IPS-20b (cell line): ENCODE measurements around the gene EIF5.
A peak's percentile ranks its signal among the peaks of the same experiment; 100 is the strongest.

Source experiments
- H3K27ac ChIP-seq: one replicate; pipeline ENCODE4 v1.5.1; 2013; ENCODE audit warnings: low read length
- H3K27me3 ChIP-seq: 2 replicates; pipeline ENCODE4 v1.6.1; 2013; ENCODE audit warnings: mild to moderate bottlenecking, low read length, inconsistent platforms; ENCODE audit not compliant: insufficient read depth
- H3K36me3 ChIP-seq: 2 replicates; pipeline ENCODE4 v1.6.1; 2013; ENCODE audit warnings: low read depth, mild to moderate bottlenecking, inconsistent platforms, low read length, moderate library complexity; ENCODE audit not compliant: insufficient read depth
- H3K4me1 ChIP-seq: 2 replicates; pipeline ENCODE4 v1.6.1; 2013; ENCODE audit warnings: mild to moderate bottlenecking, control low read depth, inconsistent platforms, low read length, moderate library complexity; ENCODE audit not compliant: insufficient read depth
- H3K4me3 ChIP-seq: 2 replicates; pipeline ENCODE4 v1.5.1; 2013; ENCODE audit warnings: mild to moderate bottlenecking, low read length, inconsistent platforms
- H3K9ac ChIP-seq: 2 replicates; pipeline ENCODE4 v1.6.1; 2013; ENCODE audit warnings: low read depth, mild to moderate bottlenecking, inconsistent platforms, low read length, moderate library complexity
- H3K9me3 ChIP-seq: 2 replicates; pipeline ENCODE4 v1.6.1; 2013; ENCODE audit warnings: mild to moderate bottlenecking, low read depth, low read length, inconsistent platforms; ENCODE audit not compliant: insufficient read depth

Gene EIF5

GRCh38 chr14:103382376-103382775, 48.3 kb downstream of the EIF5 start:
- Histone ChIP-seq H3K4me1 (peaks cover 8% of the 10 kb centered on the region; the same call in 1 of the 2 replicates), H3K36me3 (no peaks in the 10 kb centered on the region), H3K4me3 (no peak overlapping the region), H3K9me3 (no peaks in the 10 kb centered on the region), H3K9ac (no peak overlapping the region), H3K27ac (no peak overlapping the region), H3K27me3 (peaks cover 20% of the 10 kb centered on the region)

DNA sequence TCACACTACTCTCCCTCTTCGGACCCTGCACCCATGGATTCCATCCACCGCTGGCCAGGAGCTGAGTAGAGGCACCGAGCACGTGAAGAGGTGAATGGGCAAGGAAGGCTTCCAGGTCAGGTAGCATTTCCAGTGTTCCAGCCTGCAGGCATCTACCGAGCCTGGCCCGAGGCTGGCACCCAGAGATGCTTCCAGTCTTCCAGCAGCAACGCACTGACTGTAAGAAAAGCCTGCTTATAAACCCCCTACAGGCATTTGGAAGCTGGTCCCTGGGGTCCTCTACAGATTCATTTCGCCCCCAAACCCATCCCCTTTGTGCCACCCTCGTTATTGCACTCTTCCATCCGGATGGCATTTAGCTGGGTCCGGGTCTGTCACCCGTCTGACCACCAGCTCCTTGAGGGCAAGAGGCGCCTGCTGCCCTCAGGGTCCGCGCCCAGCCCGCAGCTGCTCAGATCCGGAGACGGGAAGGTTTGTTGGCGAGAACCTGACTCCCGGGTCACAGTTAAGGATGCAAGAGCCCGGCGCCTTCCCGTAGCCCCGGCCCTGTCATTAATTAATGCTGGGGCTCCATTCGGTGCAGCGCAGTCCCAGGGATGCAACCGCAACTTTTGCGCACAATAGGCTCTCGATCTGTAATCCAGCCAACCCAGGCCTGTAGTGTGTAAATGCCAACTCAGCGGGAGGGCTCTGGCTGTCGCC, 50.6 kb downstream of the EIF5 start:
- Histone ChIP-seq H3K27ac (no peak overlapping the region), H3K9me3 (no peaks in the 10 kb centered on the region), H3K4me1 (peaks cover 8% of the 10 kb centered on the region; the same call in 1 of the 2 replicates), H3K27me3 (peaks cover 20% of the 10 kb centered on the region), H3K9ac (peak overlapping the region; percentile 73; the same call in 1 of the 2 replicates), H3K4me3 (peak overlapping the region; percentile 88), H3K36me3 (no peaks in the 10 kb centered on the region)

DNA sequence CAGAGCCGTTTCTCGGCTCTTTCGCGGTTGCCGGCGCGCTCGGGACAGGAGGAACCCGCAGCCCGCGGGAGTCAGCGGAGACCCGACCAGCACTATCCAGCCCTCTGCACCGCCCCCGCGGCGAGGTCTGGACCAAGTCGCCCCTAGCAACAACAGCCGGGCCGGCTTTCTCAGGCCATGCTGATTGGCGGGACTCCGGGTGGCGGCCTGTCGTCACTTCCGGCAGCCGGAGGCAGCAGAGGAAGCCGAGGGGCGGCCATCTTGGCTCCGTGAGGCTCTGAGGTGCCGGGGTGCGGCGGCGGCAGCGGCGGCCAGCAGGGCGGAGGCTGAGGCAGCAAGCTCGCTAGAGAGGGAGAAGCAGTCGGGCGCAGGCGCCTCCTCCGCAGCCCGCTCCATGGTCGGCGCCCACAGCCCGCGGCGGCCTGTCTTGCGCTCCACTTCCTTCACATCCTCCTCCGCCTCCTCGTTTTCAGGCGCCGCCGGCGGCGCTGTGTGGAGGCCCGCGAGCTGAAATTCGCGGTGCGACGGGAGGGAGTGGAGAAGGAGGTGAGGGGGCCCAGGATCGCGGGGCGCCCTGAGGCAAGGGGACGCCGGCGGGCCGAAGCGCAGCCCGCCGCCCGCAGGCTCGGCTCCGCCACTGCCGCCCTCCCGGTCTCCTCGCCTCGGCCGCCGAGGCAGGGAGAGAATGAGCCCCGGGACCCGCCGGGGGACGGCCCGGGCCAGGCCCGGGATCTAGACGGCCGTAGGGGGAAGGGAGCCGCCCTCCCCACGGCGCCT, 51.3 kb downstream of the EIF5 start, which contains the start of gene MARK3:
MARK3 (plus strand) TSS at position 264 of the 777 bp plus-strand sequence. CDS start 615 bp downstream, outside the sequence.
- Histone ChIP-seq H3K36me3 (no peaks in the 10 kb centered on the region), H3K9me3 (no peaks in the 10 kb centered on the region), H3K27me3 (peaks cover 20% of the 10 kb centered on the region), H3K4me1 (peaks cover 8% of the 10 kb centered on the region; the same call in 1 of the 2 replicates), H3K27ac (peak within 1 kb of the TSS; percentile 76), H3K4me3 (peak within 1 kb of the TSS; percentile 88), H3K9ac (peak within 1 kb of the TSS; percentile 92)

- peak overlapping the region; percentile 88 for H3K4me3 ChIP-seq
- no peak overlapping the region for H3K27ac ChIP-seq
- peaks cover 8% of the 10 kb centered on the region; the same call in 1 of the 2 replicates for H3K4me1 ChIP-seq
- no peaks in the 10 kb centered on the region for H3K9me3 ChIP-seq
- peak overlapping the region; percentile 92 for H3K9ac ChIP-seq
- peaks cover 20% of the 10 kb centered on the region for H3K27me3 ChIP-seq
- H3K36me3 ChIP-seq, result no peaks in the 10 kb centered on the region
These were observed 52.1 kb downstream of the EIF5 start for GRCh38 chr14:103385929-103386712.

- Histone ChIP-seq H3K36me3 (no peaks in the 10 kb centered on the region), H3K4me1 (peaks cover 8% of the 10 kb centered on the region; the same call in 1 of the 2 replicates), H3K9me3 (no peaks in the 10 kb centered on the region), H3K9ac (peak overlapping the region; percentile 92), H3K27me3 (peaks cover 16% of the 10 kb centered on the region), H3K27ac (no peak overlapping the region), H3K4me3 (peak overlapping the region; percentile 88)
These were observed 52.8 kb downstream of the EIF5 start for GRCh38 chr14:103386713-103387329.

DNA sequence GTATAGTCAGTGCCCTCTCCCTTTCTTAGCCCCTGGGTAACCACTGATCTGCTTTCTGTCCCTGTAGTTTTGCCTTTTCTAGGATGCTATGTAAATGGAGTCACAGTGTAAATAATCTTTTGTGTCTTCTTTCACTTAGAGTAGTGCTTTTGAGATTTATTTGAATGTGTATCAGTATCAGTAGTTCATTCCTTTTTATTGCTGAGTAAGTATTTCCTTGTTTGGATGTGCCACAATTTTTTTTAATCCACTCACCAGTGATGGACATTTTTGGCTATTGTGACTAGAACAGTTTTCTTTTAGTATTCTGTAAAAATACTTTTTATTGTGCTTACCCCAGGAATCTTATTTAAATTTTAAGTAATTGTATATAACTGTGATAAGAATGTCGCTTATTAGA, 54.6 kb downstream of the EIF5 start:
- H3K36me3 ChIP-seq, result no peaks in the 10 kb centered on the region
- H3K9ac ChIP-seq, result no peak overlapping the region
- H3K27me3 ChIP-seq, result peaks cover 11% of the 10 kb centered on the region
- H3K27ac ChIP-seq, result no peak overlapping the region
- no peak overlapping the region for H3K4me3 ChIP-seq
- peaks cover 8% of the 10 kb centered on the region; the same call in 1 of the 2 replicates for H3K4me1 ChIP-seq
- H3K9me3 ChIP-seq, result no peaks in the 10 kb centered on the region

DNA sequence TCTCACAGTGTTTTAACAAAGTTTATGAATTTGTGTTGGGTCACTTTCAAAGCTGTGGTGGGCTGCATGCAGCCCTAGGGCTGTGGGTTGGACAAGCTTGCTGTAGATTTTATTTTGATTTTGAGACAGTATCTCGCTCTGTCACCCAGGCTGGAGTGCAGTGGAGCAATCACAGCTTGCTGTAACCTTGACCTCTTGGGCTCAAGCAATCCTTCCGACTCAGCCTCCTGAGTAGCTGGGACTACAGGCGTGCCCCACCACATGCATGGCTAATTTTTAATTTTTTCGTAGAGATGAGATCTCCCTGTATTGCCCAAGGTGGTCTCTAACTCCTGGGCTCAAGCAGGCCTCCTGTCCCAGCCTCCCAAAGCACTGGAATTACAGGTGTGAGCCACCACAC, 56.6 kb downstream of the EIF5 start:
- no peaks in the 10 kb centered on the region for H3K27me3 ChIP-seq
- peaks cover 3% of the 10 kb centered on the region; the same call in 1 of the 2 replicates for H3K4me1 ChIP-seq
- no peak overlapping the region for H3K27ac ChIP-seq
- H3K9ac ChIP-seq, result no peak overlapping the region
- no peaks in the 10 kb centered on the region for H3K36me3 ChIP-seq
- no peak overlapping the region for H3K4me3 ChIP-seq
- no peaks in the 10 kb centered on the region for H3K9me3 ChIP-seq

DNA sequence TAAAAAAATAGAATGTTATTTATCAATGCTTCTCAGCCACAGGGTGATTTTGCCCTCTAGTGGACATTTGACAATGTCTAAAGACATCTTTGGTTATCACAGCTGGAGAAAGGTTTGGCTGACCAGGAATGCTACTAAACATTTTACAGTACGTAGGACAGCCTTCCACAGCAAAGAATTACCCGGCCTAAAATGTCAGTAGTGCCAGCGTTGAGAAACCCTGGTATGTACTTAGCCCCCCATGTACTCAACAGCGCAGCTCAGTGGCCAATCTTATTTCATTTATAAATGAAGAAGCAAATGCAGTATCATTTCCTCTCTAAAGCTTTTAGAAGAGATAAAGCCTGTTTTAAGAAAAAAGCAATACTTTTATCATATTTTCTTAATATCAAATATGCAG, 57.0 kb downstream of the EIF5 start:
- no peaks in the 10 kb centered on the region for H3K36me3 ChIP-seq
- H3K9ac ChIP-seq, result no peak overlapping the region
- H3K4me1 ChIP-seq, result peaks cover 3% of the 10 kb centered on the region; the same call in 1 of the 2 replicates
- no peaks in the 10 kb centered on the region for H3K27me3 ChIP-seq
- H3K4me3 ChIP-seq, result no peak overlapping the region
- no peaks in the 10 kb centered on the region for H3K9me3 ChIP-seq
- H3K27ac ChIP-seq, result no peak overlapping the region

- H3K36me3 ChIP-seq, result no peaks in the 10 kb centered on the region
- H3K4me1 ChIP-seq, result no peaks in the 10 kb centered on the region; the same call in 1 of the 2 replicates
- no peaks in the 10 kb centered on the region for H3K9me3 ChIP-seq
- H3K27me3 ChIP-seq, result no peaks in the 10 kb centered on the region
- no peak overlapping the region for H3K27ac ChIP-seq
- H3K9ac ChIP-seq, result no peak overlapping the region
- H3K4me3 ChIP-seq, result no peak overlapping the region
These were observed 58.1 kb downstream of the EIF5 start for GRCh38 chr14:103392106-103392505.

DNA sequence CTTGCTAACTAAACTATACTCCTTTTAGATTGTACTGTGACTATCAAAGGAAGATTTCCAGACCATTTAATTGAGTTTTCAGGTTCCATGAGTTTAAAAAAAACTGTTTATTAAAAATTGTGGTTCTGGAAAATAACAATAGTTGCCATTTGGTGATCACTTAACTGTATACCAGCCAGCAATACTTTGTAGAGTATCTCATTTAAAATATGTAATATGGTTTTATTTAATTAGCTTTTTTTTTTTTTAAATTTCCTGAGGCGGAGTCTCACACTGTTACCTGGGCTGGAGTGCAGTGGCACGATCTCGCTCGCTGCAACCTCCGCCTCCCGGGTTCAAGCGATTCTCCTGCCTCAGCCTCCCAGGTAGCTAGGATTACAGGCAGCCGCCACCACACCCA, 58.5 kb downstream of the EIF5 start:
- Histone ChIP-seq H3K27me3 (no peaks in the 10 kb centered on the region), H3K9ac (no peak overlapping the region), H3K27ac (no peak overlapping the region), H3K36me3 (no peaks in the 10 kb centered on the region), H3K4me3 (no peak overlapping the region), H3K9me3 (no peaks in the 10 kb centered on the region), H3K4me1 (no peaks in the 10 kb centered on the region; the same call in 1 of the 2 replicates)

GRCh38 chr14:103393070-103393469, 59.0 kb downstream of the EIF5 start:
- H3K36me3 ChIP-seq, result no peaks in the 10 kb centered on the region
- H3K9me3 ChIP-seq, result no peaks in the 10 kb centered on the region
- no peak overlapping the region for H3K27ac ChIP-seq
- no peak overlapping the region for H3K4me3 ChIP-seq
- H3K9ac ChIP-seq, result no peak overlapping the region
- H3K4me1 ChIP-seq, result no peaks in the 10 kb centered on the region; the same call in 1 of the 2 replicates
- no peaks in the 10 kb centered on the region for H3K27me3 ChIP-seq
